Nephron (organoid): ENCODE results near the gene TRIM2.

Experiments used
- H3K27ac Mint-ChIP-seq, 3 experiments: 2 replicates each; pipeline ENCODE4 v1.8.0; 2020; ENCODE audit warnings: mixed read lengths in 3 of 3, mild to moderate bottlenecking in 2 of 3, moderate library complexity in 1 of 3
- H3K27me3 Mint-ChIP-seq: 2 replicates; pipeline ENCODE4 v1.8.0; 2021; ENCODE audit warnings: low read depth, mild to moderate bottlenecking, moderate library complexity, mixed read lengths
- H3K36me3 Mint-ChIP-seq: 2 replicates; pipeline ENCODE4 v1.8.0; 2020; ENCODE audit warnings: low read depth, mixed read lengths
- H3K4me1 Mint-ChIP-seq: 2 replicates; pipeline ENCODE4 v1.8.0; 2020; ENCODE audit warnings: mixed read lengths
- H3K4me3 Mint-ChIP-seq, 3 experiments: 2 replicates each; pipeline ENCODE4 v1.8.0; 2020; ENCODE audit warnings: mild to moderate bottlenecking in 3 of 3, mixed read lengths in 3 of 3, moderate library complexity in 2 of 3
- H3K9me3 Mint-ChIP-seq: 2 replicates; pipeline ENCODE4 v1.8.0; 2020; ENCODE audit warnings: mixed read lengths
- TF ChIP-seq, protein P1 (sequence below), 3 experiments: fragments of 200-600 bp; sonication (generic); IDR thresholded peaks; one replicate each; pipeline ENCODE4 v1.5.0; 2021; ENCODE audit warnings: antibody characterized with exemption in 3 of 3; ENCODE audit not compliant: unreplicated experiment in 3 of 3

Gene TRIM2

GRCh38 chr4:153290134-153290533 lies 85.9 kb downstream of the TRIM2 start:
- Mint-ChIP-seq H3K4me3 (no peak overlapping the region), H3K4me1 (peaks cover 14% of the 10 kb centered on the region), H3K27ac (no peak overlapping the region), H3K27me3 (no peaks in the 10 kb centered on the region), H3K36me3 (peaks cover 74% of the 10 kb centered on the region), H3K9me3 (peaks cover 32% of the 10 kb centered on the region)
- TF ChIP-seq, protein P1, sequence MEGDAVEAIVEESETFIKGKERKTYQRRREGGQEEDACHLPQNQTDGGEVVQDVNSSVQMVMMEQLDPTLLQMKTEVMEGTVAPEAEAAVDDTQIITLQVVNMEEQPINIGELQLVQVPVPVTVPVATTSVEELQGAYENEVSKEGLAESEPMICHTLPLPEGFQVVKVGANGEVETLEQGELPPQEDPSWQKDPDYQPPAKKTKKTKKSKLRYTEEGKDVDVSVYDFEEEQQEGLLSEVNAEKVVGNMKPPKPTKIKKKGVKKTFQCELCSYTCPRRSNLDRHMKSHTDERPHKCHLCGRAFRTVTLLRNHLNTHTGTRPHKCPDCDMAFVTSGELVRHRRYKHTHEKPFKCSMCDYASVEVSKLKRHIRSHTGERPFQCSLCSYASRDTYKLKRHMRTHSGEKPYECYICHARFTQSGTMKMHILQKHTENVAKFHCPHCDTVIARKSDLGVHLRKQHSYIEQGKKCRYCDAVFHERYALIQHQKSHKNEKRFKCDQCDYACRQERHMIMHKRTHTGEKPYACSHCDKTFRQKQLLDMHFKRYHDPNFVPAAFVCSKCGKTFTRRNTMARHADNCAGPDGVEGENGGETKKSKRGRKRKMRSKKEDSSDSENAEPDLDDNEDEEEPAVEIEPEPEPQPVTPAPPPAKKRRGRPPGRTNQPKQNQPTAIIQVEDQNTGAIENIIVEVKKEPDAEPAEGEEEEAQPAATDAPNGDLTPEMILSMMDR (IDR thresholded peaks at IDR 0.05; ENCODE audit: unreplicated experiment in 3 of 3): no peak

GRCh38 chr4:153291562-153291961 lies 87.3 kb downstream of the TRIM2 start:
- Mint-ChIP-seq H3K4me1 (peaks cover 23% of the 10 kb centered on the region), H3K36me3 (peaks cover 74% of the 10 kb centered on the region), H3K9me3 (peaks cover 24% of the 10 kb centered on the region), H3K4me3 (no peak overlapping the region), H3K27ac (no peak overlapping the region), H3K27me3 (no peaks in the 10 kb centered on the region)
- TF ChIP-seq, protein P1 (IDR thresholded peaks at IDR 0.05; ENCODE audit: unreplicated experiment in 3 of 3): no peak

- TF ChIP-seq, protein P1 (IDR thresholded peaks at IDR 0.05; ENCODE audit: unreplicated experiment in 3 of 3): no peak
- peaks cover 13% of the 10 kb centered on the region for H3K9me3 Mint-ChIP-seq
- peaks cover 36% of the 10 kb centered on the region for H3K4me1 Mint-ChIP-seq
- H3K27ac Mint-ChIP-seq: peak overlapping the region; percentile 64 to 96 (median 81)
- H3K36me3 Mint-ChIP-seq: peaks cover 74% of the 10 kb centered on the region
- no peaks in the 10 kb centered on the region for H3K27me3 Mint-ChIP-seq
- H3K4me3 Mint-ChIP-seq: no peak overlapping the region
Observed at GRCh38 chr4:153292897-153293741, 88.9 kb downstream of the TRIM2 start.

DNA sequence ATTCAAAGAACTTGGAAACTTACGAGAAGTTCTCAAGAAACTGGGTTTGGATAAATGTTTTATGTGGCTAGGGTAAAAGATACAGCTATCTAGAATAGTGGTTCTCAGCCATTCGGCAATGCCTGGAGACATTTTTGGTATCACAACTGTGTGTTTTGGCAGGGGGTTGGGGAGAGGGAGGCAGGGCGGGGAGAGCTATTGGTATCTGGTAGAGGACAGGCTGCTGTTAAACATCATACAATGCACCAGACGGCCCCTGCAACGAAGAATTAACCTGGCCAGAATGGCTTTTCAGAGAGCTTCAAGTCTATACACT lies 89.5 kb downstream of the TRIM2 start:
- Mint-ChIP-seq H3K9me3 (peaks cover 9% of the 10 kb centered on the region), H3K27ac (peak overlapping the region; percentile 64 to 96 (median 81)), H3K36me3 (peaks cover 74% of the 10 kb centered on the region), H3K4me3 (no peak overlapping the region), H3K4me1 (peaks cover 36% of the 10 kb centered on the region), H3K27me3 (no peaks in the 10 kb centered on the region)
- TF ChIP-seq, protein P1 (IDR thresholded peaks at IDR 0.05; ENCODE audit: unreplicated experiment in 3 of 3): no peak

DNA sequence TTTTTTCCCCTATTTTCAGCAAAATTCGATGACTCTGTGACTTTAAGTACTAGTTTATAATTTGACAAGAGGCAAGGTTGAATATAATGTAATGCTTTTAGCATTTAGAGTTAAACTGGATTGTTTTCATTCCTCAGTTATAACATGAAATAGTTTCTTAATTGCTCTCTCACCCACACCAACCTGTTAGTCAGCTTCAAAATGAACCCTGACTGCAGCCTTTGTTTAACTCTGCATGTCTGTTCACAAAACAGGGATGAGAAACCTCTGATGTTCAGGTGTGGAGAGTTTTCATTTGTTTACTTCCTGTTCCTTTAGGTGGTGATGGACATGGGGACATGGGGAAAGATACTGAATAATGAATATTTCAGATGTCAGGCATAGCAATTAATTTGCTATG lies 90.4 kb downstream of the TRIM2 start:
- peaks cover 36% of the 10 kb centered on the region for H3K4me1 Mint-ChIP-seq
- peak overlapping the region in 2 of 3 experiments; percentile 11 to 16 for H3K27ac Mint-ChIP-seq
- H3K9me3 Mint-ChIP-seq: peaks cover 6% of the 10 kb centered on the region
- TF ChIP-seq, protein P1 (IDR thresholded peaks at IDR 0.05; ENCODE audit: unreplicated experiment in 3 of 3): no peak
- H3K27me3 Mint-ChIP-seq: peaks cover 1% of the 10 kb centered on the region
- peaks cover 74% of the 10 kb centered on the region for H3K36me3 Mint-ChIP-seq
- no peak overlapping the region for H3K4me3 Mint-ChIP-seq
